ENCODE data around the gene UBASH3B.

The UBASH3B gene

DNA sequence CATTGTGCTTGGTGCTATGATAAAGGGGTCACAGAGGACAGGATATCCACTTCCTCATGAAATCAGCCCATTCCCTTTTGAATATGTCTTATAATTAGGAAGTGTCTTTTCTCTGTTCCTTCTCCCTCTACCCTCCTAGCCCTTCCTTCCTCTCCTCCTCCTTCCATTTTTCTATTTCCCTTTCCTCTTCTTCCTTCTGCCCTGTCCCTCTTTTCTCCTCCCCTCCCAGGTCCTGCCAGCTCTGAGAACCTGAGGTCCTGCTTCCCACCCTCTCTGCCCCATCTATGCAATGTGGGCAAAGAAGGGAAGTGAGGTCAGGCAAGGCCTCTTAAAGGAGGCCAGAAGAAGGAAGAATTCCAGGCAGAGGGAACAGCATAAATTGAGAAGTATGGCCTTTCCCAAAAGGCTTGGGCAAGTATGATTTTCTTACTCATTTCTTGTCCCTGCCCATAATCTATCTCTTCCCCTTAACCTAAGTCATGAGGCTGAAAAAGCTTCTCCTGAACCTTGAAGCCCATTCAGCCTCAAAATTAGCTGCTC lies 7.7 kb upstream of the UBASH3B start:
- no peak for DNase-seq

DNA sequence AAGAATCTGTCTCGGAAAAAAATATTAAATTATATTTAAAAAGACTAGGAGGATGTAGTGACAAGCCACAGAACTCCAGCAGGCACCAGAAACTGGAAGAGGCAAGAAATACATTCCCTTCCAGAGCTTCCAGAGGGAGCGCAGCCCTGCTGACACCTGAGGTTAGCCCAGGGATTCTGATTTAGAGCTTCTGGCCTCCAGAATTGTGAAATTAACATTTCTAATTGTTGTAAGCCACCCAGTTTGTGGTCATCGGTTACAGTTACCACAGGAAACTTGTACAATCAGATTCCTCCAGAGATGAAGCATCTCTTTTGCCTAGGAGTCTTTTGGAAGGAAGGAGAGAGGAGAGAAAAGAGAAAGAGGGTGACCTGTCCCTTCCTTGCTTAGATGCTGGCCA lies 6.4 kb upstream of the UBASH3B start:
- no peak for DNase-seq

DNA sequence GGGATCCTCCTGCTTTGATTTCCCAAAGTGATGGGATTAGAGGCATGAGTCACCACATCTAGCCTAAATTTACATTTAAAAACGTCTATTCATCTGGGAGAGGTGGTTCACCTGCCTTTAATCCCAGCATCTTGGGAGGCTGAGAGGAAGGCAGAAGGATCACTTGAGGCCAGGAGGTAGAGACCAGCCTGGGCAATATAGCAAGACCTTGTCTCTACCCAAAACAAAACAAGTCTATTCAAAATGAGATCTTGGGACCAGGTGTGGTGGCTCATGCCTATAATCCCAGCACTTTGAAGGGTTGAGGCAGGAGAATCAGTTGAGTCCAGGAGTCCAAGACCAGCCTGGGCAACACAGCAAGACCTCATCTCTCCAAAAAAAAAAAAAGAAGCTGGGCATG lies 4.9 kb upstream of the UBASH3B start:
- no peak for DNase-seq

DNA sequence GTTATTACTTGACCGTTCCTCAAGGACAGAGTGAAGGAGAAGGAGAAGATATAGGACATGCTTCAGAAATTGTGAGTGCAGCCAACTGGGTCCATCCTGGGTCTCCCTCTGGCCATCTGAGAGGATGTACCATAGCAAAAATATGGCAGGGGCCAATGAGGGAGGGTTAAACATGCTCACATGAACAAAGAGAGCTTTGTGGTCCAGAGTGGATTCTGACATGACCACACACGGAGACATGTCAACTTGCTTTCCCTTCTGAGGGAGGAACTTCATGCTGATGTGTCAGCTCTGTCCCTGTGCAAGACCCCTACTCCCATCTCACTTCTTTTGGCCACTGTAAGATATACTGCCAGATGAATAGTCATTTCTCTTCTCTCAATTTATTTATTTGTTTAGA lies 3.0 kb upstream of the UBASH3B start:
- DNase-seq, result no peak

DNA sequence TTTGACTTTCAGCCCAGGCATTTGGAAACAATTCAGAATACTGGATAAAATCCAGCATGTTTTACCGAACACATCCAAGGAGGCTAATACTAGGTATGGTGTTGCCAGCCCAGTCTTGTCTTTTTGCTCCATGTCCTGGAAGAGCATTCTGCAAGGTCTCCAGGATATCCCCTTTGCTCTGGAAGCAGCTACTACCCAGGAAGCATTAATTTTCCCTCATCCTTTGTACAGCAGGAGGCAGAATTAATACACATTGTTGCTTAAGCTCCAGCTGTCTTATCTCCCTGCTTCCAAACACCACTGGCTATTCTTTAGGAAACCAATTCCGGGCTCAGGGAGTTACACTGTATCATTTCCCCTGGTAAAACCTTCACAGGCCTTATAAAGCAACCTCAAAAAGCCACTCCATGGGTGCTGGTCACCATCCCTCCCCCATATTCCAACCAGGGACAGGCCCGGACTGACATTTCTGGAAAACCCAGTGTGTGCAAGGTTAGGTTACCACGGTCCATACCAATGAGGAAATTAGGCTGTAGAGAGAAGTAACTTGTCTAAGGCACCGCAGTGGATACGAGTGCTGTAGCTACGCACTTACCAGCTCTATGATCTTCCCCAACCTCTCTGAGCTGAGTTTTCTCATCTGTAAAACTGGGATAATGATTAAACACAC lies 1.5 kb upstream of the UBASH3B start:
- no peak for DNase-seq

DNA sequence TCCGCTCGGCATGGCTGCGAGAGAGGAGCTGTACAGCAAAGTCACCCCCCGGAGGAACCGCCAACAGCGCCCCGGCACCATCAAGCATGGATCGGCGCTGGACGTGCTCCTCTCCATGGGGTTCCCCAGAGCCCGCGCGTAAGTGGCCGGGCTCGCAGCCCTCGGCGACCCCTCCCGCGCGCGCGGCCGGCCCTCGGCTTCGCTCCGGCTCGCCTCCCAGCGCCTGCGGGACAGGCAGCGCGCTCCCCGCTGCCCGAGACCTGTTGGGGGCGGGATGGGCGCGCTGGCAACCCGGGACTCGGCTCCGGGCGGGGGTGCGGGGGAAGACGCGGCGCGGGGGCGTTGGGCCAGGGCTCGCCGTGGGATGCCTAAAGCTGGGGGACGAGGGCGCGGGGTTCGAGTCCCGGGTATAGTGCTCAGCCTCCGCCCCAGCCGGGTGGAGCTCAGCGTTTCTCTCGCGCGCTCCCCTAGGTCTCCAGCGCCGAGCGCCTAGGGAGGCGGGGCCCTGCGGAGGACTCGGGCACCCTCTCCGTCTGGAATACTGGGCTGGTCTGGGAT lies 630 bp downstream of the UBASH3B start:
- peak; percentile 25 for DNase-seq

DNA sequence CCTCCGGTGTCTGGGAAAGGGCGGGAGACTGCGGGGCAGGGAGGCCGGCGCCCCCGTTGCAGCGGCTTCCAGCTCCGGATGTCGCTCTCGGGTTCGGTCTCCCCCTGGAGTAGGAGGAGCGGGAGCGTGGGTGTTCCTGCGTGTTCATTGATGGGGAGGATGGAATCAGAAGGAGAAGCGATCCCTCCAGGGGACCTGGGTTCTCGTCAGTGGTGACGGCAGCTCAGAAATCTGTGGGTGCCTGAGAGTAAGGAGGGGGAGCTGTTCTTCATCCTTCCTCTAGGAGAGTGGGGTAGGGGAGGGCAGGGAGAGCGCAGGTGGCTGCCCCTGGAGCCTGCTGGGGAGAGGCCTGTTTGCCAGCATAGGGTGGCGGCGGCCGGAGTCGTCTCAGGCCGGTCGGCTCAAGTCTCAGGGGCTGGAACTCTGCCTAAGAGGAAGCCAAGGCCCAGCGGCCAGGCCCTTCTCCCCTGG lies 1.1 kb downstream of the UBASH3B start:
- DNase-seq, result no peak

DNA sequence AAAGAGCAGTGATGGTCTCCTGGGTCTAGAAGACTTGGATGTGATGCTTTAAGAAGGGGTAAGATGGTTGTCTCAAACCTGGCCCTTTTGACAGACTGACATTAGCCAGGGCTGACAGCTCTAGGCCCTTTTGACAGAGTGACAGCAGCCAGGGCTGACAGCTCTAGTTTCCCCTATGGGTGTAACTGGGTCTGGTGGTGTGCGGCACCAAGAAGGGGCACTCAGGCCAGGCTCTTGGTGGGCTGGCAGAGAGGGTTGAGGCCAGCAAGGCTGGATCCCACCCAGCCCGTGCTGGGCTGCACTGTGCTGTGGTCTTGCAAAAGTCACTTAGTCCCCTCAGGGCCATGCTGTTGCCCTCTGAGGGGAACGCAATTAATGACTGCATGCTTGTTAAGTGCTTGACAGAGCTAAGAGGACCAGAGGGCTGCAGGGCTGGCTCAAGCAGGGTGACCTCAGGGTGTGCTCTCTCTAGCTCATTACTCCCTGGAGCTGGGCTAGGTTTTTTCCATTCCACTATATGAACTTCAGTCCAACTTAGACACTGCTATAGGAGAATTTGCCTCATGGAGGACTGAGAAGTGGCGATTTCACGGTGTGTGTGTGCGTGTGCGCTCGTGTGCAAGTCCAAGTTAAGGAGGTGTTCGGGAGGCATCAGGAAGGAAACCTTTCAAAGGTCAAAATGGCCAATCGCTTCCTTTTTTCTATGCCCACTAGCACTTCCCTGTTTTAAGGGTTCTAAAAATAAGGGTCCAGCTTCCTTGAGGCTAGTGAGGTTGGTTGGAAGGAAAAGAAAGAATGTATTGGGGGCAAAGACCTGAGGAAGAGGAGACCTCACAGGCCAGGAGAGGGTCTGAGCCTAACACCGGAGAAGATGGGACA lies 4.4 kb downstream of the UBASH3B start:
- no peak for DNase-seq

DNA sequence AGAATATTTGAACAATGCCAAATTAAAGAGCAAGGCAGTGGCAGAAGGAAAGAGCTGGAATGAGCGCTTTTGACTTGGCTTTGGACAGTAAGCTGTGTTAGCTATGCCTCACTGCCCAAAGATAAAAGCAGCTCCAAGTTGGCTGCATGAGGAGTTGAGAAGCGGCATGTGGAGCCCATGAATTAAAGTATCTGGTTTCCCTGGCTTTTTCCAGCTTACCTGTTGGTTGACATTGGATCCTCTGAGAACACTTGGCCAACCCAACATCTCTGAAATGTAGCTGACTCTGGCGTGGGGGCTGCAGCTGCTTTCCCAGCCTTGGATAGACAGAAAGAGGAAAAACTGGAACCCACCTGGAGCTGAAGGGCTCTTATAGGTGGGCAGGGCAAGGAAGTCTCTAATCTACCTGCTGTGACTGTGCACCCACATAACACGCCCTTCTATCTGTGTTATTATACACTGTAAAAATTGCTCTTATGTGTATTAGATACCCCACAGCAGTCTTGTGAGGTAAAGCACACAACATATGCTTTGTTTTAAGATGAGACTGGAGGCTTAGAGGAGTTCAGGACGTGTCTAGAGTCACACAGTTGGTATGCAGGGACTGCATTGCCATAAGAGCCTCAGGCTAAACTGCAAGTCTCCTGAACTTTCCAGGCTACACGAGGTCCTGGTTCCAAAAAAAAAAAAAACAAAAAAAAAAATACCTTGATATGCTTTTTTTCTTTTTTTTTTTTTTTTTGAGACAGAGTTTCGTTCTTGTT lies 5.8 kb downstream of the UBASH3B start:
- DNase-seq, result no peak

DNA sequence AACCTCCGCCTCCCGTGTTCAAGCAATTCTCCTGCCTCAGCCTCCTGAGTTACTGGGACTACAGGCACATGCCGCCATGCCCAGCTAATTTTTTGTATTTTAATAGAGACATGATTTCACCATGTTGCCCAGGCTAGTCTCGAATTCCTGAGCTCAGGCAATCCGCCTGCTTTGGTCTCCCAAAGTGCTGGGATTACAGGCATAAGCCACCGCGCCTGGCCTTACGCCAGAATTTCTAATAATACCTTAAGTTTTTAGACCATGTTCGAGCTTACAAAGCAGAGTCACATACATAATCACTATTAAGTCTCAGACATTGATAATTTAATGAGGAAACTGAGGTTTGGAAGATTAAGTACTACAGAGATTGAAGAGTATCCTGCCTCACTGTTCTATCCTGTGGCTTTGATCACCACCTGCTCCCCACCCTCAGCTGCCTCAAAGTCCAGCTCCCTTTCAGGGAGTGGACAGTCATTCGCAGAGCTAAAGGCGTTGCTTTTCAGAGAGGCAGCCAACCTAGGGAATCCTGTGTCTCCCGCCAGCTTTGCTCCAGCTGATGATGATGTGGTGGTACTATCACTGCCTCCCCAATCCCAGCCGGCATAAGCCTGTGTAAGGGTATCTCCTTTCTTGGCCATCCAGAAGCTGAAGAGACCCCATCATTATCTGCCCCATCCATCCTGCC lies 7.7 kb downstream of the UBASH3B start:
- no peak for DNase-seq

DNA sequence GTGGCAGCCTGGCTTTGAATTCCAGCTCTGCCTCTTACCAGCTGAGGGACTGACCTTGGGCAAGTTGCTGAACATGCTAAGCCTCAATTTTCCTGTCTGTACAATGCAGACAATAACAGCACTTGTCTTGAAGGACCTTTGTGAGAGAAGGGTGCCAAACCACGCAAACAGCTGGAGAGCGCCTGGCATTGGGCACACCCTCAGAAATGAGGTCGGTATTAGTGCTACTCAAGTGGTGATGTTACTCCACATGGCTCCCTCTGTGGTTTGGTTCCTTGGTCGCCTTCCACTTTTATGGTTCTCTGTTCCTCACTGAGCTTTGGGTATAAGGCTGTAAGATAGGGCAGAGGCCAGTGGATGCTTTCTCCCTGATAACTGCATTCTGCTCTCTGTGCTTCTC lies 8.2 kb downstream of the UBASH3B start:
- DNase-seq, result no peak

DNA sequence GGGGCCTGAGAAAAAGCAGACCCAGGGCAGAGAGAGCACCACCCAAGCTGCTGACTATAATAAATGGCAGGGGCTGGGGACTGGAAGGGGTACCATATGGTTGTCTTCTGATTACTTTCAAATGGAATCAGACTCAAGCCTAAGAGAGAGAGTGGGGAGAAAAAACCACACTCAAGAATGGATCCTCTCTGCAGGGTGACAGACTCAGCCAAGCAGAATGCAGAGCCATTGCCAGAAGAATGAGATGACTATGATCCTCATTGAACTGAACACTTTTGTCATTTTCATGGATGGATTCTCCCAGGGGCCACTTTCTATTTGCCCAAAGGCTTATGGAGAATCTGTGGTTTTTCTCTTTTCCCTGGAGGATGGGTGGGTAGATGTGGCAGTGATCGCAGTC lies 8.7 kb downstream of the UBASH3B start:
- DNase-seq, result no peak

DNA sequence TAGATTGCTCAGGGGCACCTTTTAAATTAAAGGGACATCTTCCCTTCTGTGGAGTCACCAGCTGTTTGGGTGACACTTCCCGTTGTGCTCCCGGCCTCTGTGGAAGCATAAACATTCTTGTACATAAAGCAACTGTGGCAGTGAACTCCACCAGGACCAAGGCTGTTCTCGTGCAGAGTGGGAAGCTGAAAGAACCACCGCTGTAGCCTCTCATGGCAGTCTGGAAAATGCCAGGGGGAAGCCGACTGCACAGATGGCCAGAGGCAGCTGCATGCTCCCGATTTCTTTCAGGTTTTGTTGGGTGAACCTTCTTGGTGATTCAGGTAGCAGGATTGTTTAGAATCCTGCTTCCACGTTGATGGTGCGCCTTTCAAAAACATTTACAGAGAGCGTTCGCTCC lies 10.3 kb downstream of the UBASH3B start:
- no peak for DNase-seq

DNA sequence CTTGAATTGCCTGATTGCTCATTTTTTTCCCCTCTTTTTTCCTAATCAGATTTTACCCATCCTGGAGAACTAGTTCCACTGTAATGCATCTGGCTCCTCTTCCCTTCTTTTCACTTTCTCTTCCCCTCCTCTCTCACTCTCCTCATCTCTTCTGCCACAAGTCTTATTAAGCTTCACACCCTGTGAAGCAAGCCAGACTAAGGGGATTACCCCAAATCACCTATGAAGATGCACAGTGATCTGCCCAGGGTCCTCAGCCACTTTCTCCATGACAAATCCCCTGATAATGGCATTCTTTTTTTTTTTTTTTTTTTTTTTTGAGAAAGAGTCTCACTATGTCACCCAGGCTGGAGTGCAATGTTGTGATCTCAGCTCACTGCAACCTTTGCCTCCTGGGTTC lies 11.2 kb downstream of the UBASH3B start:
- DNase-seq, result no peak

DNA sequence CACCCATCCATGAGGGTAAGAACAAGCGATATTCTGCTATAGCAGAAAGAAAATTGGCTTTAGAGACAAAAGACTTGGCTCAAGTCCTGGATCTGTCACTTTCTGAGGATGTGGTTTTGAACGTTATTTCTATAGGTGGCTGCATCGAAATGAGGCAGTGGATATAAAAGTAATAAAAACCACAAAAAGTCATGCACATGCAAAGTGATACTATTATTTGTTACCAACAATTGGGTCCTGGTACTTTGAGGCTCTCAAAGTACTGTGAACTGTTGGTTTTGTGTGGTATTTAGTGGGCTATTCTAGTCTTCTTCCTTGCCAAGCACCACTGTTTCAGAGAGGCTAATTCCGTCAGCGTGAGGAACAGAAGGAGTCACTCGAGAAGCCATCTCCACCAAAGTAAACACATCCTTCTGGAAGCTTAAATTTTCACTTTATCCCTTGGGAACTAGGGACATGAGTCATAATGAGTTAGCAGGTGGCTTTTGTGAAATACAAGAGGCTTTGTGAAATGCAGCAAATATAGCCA lies 13.1 kb downstream of the UBASH3B start:
- DNase-seq, result no peak

DNA sequence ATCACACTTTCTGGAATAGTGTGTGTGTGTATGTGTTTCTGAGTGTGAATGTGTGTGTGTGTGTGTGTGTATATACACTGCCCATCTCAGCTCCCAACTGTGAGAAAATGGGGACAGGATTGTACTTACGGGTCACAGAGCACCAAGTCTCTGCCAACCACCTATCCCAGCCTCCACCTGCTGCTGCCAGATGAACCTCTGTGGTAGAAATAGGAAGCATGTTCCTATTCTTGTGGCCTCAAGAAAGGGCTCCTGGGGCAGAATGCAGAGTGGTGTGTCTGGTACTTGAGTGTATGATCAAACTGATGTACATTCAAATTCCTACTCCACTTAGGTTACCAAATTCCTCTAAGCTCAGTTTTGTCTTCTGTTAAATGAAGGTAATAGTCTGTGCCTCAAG lies 14.6 kb downstream of the UBASH3B start:
- no peak for DNase-seq

DNA sequence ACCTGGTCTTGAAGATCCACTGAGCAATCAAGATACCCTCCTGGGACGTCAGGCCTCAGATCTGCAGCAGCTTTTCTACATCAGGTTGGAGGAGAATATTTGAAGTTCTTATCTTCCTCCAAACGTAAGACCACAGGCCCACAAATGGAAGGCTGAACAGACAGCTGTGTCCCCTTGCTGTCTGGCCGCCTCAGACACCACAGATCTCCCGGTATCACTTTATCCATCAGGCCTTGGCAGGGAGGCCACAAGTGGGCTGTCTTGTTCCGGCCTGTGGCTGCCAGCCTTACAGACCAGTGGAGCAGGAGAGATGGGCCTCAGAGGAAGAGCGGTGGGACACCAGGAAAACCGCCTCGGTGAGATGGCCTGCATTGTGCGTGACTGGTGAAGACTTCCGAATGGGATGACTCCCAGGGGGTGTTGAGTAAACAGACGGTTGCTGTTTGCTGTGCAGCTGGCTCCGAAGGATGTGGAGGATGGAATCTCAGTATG lies 15.9 kb downstream of the UBASH3B start:
- no peak for DNase-seq

DNA sequence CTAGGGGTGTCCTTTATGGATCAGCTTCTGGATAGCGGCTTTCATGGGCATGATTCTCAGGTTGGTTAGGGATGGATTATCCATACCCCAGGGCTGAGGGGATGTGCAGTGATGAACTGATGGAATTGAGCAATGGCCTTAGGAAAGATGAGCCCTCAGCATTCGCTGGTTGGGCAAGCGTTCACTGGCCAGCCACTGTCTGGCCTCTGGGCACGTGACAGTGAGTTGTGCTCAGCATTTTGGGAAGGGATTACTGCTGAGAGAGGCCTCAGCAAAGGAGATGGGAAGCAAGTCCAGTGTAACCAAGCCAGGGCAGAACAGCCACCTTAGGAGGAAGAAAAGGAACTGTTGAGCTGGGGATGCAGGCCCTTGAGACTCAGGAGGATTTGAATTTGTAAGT lies 17.4 kb downstream of the UBASH3B start:
- DNase-seq, result no peak

DNA sequence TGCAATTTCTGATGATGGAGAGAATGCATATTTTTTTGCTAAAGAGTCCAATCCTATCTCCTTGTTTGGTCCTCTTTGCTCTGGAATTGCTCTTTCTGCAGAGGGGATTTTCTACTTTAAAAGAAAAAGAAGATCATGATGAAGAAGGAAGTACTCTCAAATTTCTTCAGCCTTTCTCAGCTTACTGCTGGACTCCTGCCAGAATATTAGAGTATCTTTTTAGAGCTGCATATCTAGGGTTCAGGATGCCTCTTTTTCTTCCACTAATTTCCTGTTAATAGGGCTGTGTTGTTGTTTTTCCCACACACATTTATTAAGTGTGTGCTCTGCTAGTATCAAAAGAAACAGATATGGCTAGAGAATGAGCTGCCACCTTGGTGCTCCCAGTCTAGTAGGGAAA lies 18.2 kb downstream of the UBASH3B start:
- DNase-seq, result no peak

DNA sequence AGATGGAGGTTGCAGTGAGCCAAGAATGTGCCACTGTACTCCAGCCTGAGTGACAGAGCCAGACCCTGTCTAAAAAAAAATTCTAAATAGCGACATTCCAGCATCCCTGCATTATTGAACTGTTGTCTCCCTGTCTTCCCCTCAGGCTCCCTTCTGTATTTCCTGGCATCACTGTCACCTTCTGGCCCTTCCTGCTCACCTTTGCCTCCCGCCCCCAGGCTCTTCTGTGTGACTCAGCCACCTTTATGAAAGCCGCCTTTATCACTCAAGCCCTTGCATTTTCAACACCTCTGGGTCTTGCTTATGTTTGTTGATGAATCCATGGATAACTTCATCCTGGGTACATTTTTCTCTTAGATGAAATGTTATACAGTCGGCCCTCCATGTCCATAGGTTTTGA lies 21.1 kb downstream of the UBASH3B start:
- DNase-seq, result no peak

DNA sequence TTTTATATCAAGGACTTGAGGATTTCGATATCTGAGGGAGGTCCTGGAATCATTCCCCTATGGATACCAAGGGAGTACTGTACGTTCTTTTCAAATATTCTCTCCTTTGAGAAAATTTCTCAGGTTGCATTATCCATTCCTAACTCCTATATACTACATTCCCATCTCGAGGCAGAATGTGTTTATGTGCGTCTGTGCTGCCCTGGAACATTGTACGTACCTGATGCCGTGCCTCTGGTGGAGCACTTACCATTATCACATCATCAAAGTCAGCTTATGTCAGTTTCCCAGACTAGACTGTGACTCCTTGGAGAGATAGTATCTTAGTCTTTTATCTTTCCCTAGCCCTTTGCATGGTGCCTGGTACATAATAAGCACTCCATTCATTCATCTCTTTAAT lies 21.7 kb downstream of the UBASH3B start:
- no peak for DNase-seq

DNA sequence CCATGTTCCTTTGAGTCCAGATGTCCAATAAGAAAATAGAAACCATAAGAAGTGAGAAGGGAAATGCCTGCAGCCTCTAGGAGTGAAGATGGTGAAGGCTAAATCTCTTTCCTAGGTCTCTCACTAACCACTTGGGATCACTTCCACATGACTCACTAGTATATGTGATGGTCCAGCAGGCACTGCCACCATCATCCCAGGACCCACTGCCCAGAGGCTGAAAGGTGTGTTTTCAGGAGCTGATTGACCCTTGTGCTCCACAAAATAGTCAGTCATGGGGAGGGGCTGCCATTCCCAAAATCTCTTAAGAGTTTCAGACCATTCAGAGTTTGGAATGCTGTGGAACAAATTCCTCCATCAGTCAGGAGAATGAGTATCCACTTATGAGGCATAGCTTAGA lies 22.9 kb downstream of the UBASH3B start:
- DNase-seq, result no peak

Data from DMS53 (cell line).